B cell (primary cell): ENCODE results near the gene HERPUD1. TPM values are rescaled to one million over a fixed set of nuclear protein-coding genes. Genes with fewer than 3 reads are reported as not detected.

Experiments
- ATAC-seq: fragments of 200-7000 bp; cut with Tn5 transposase; one replicate; pipeline ENCODE4 v1.10.0; 2021; ENCODE audit warnings: low read depth, mild to moderate bottlenecking, moderate number of reproducible peaks, moderate library complexity
- CTCF ChIA-PET: fragments of 350-600 bp; sonication (Branson Sonifier 250); formaldehyde crosslinking; loops from one replicate; lab custom pipeline; 2021; ENCODE audit warnings: antibody characterized with exemption, inconsistent platforms; lab: Charles Lee
- POLR2A ChIA-PET: fragments of 350-600 bp; sonication (Branson Sonifier 250); formaldehyde crosslinking; loops from one replicate; lab custom pipeline; 2021; ENCODE audit warnings: antibody characterized with exemption; lab: Charles Lee
- DNase-seq: peaks from one replicate; pipeline ENCODE4 v3.0.0; 2013
- H2AFZ ChIP-seq: 2 replicates; pipeline ENCODE4 v1.6.1; 2012; ENCODE audit warnings: mild to moderate bottlenecking, low read depth, low read length; ENCODE audit not compliant: insufficient read depth, poor library complexity, severe bottlenecking
- H3K27ac ChIP-seq, 2 donors: 1 replicate in 1 of 2; 2 replicates in 1 of 2; pipeline ENCODE4 v1.5.1; 2012 to 2013; ENCODE audit warnings: low read length in 2 of 2, mild to moderate bottlenecking in 2 of 2, moderate library complexity in 1 of 2
- H3K27me3 ChIP-seq, 4 experiments: fragments of 200-600 bp in 1 of 4; sonication (generic) in 1 of 4; replicated peaks in 1 of 4; 1 replicate in 2 of 4; 2 replicates in 2 of 4; pipeline versions ENCODE4 v1.6.1 to v1.7.0; 2013 to 2016; ENCODE audit warnings: low read length in 3 of 4, mild to moderate bottlenecking in 2 of 4, mixed read lengths in 1 of 4, moderate library complexity in 1 of 4; ENCODE audit not compliant: insufficient read depth in 4 of 4, control insufficient read depth in 3 of 4; ENCODE audit errors: control extremely low read depth in 1 of 4
- H3K36me3 ChIP-seq, 2 experiments: replicated peaks in 1 of 2; 1 replicate in 1 of 2; 2 replicates in 1 of 2; pipeline versions ENCODE4 v1.6.1 to v1.7.1; 2013; ENCODE audit warnings: low read length in 1 of 2; ENCODE audit not compliant: insufficient read depth in 2 of 2, control insufficient read depth in 1 of 2; ENCODE audit errors: control extremely low read depth in 1 of 2, extremely low read depth in 1 of 2
- H3K4me1 ChIP-seq, 2 donors: fragments of 200-600 bp in 1 of 2; sonication (generic) in 1 of 2; 1 replicate in 1 of 2; 2 replicates in 1 of 2; pipeline versions ENCODE4 v1.5.1 to v1.6.1; 2013 to 2017; ENCODE audit warnings: low read length in 2 of 2; ENCODE audit not compliant: control insufficient read depth in 2 of 2, insufficient read depth in 2 of 2
- H3K4me2 ChIP-seq: replicated peaks from 2 replicates; pipeline ENCODE3; 2012; ENCODE audit warnings: mild to moderate bottlenecking, low read depth, low read length; ENCODE audit not compliant: poor library complexity, severe bottlenecking
- H3K4me3 ChIP-seq, 5 experiments: fragments of 200-600 bp in 1 of 5; sonication (generic) in 1 of 5; 1 replicate in 3 of 5; 2 replicates in 2 of 5; pipeline versions ENCODE4 v1.5.1 to v1.7.0; 2011 to 2016; ENCODE audit warnings: low read length in 4 of 5, mild to moderate bottlenecking in 4 of 5, low read depth in 2 of 5, control low read depth in 1 of 5, moderate library complexity in 1 of 5; ENCODE audit not compliant: insufficient read depth in 1 of 5; ENCODE audit errors: control extremely low read depth in 1 of 5, extremely low read depth in 1 of 5
- H3K79me2 ChIP-seq: fragments of 200-600 bp; sonication (generic); one replicate; pipeline ENCODE4 v1.6.0; 2016; ENCODE audit warnings: low read length; ENCODE audit not compliant: control insufficient read depth, insufficient read depth
- H3K9ac ChIP-seq: fragments of 200-600 bp; sonication (generic); 2 replicates; pipeline ENCODE4 v1.6.1; 2017; ENCODE audit warnings: mild to moderate bottlenecking, low read length, moderate library complexity
- H3K9me3 ChIP-seq, 3 donors: one replicate each; pipeline versions ENCODE4 v1.6.1 to v1.7.1; 2013; ENCODE audit warnings: low read length in 2 of 3; ENCODE audit not compliant: control insufficient read depth in 2 of 3, insufficient read depth in 1 of 3; ENCODE audit errors: control extremely low read depth in 1 of 3
- H4K20me1 ChIP-seq: 2 replicates; pipeline ENCODE4 v1.6.0; 2012; ENCODE audit warnings: mild to moderate bottlenecking, low read length; ENCODE audit not compliant: insufficient read depth, control insufficient read depth, poor library complexity, severe bottlenecking
- H3K27ac Mint-ChIP-seq: one replicate; pipeline ENCODE4 v1.8.0; 2021; ENCODE audit warnings: mixed read lengths
- H3K27me3 Mint-ChIP-seq: one replicate; pipeline ENCODE4 v1.8.0; 2021; ENCODE audit warnings: mixed read lengths
- H3K4me1 Mint-ChIP-seq: one replicate; pipeline ENCODE4 v1.8.0; 2021; ENCODE audit warnings: mixed read lengths
- H3K4me3 Mint-ChIP-seq: one replicate; pipeline ENCODE4 v1.8.0; 2021; ENCODE audit warnings: mixed read lengths
- H3K9me3 Mint-ChIP-seq: one replicate; pipeline ENCODE4 v1.8.0; 2022; ENCODE audit warnings: mixed read lengths; ENCODE audit not compliant: insufficient read depth
- EZH2 ChIP-seq: IDR thresholded peaks from 2 replicates; pipeline ENCODE4 v1.6.1; 2012; ENCODE audit warnings: borderline replicate concordance, low read depth, mild to moderate bottlenecking, moderate library complexity, low read length; ENCODE audit not compliant: insufficient read depth, poor library complexity, severe bottlenecking
- WGBS: methylation state at CpG from one replicate; pipeline ENCODE4 v1.1.5; 2013; ENCODE audit warnings: missing lambda C conversion rate; ENCODE audit not compliant: insufficient coverage; 5-methylcytosine and 5-hydroxymethylcytosine counted together
- intact Hi-C: fragments of 100-400 bp; cut with micrococcal nuclease; formaldehyde crosslinking; loops from one replicate; pipeline ENCODE4 v1.10.0; 2022
- polyA plus RNA-seq: library from polyadenylated mRNA; depleted of rRNA; stranded (reverse); fragments of >200 nt; gene quantifications from 2 replicates; pipeline ENCODE4 v1.2.3, GENCODE V29; 2012
- total RNA-seq, 2 donors: library from RNA; stranded (reverse); fragments of 120-200 nt in 1 of 2; gene quantifications; 1 replicate in 1 of 2; 2 replicates in 1 of 2; pipeline versions ENCODE4 v1.2.3 to v1.2.4, GENCODE V29; 2013 to 2022
- TF ChIP-seq, protein P1 (sequence below): fragments of 200-600 bp; IDR thresholded peaks from one replicate; pipeline ENCODE4 v1.8.0; 2022; ENCODE audit warnings: antibody characterized with exemption, mild to moderate bottlenecking

Gene HERPUD1
- total and polyA plus RNA-seq, 2 donors (not counting 1 experiment from before 2014, with no cell fraction given), result 273 to 1,041 TPM

DNA sequence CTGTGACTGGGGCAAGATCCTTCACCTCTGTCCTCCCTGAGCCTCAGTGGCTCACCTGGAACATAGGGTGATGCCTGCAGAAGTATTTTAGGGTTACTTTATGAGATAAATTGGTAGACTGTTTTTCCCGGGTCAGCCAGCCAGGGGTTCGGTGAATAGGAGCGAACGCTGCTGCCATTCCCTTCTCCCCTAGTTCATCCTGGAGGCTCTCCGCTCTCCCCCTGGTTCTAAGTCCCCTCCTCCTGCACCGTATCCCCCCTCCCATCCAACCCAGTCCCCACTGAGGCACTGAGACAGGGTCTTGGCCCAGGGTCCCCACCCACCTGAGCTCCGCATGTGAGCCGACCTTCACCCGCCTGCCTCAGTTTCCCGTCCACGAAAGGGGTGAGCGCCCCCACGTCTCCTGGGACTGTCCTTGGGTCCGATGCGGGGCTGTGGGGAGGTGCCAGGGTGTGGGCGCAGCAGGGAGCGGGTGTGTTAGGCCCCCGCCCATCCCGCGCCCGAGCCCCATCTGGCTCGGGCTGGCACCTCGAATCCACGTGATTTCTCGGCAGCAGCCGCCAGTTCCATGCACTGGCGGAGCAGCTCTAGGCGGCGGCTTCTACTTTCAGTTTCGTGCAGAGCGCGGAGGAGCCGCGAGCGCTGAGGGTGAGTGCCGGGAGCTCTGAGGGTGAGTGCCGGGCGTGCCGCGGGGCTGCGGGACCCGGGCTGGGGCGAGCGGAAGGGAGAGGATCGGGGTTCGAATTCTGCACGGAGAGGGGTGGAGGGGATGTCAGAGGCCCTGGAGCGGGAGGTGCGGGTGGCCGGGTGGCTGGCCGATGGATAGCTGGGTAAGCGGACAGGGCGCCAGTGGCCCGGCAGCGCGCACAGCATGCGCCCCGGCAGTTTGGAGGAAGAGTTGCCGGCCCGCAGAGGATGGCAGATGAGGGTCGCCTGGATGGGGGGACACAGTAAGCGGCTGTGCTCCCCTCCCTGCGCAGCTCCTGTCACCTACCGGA lies 57.3 kb downstream of the HERPUD1 start, which contains the start of gene NLRC5:
Gene NLRC5, plus strand, starts transcription at position 610 of the 998 bp plus-strand sequence. CDS start 31,156 bp downstream, outside the sequence.
- Histone ChIP-seq H3K4me2 (peak within 1 kb of the TSS; percentile 93), H3K36me3 (peaks cover 0 to 12% of the 10 kb centered on the region in 2 experiments), H3K27ac (peak within 1 kb of the TSS; percentile 83 to 86), H3K9me3 (no peaks in the 10 kb centered on the region), H3K4me1 (peaks cover 75 to 81% of the 10 kb centered on the region in 2 donors), H3K27me3 (no peaks in the 10 kb centered on the region), H3K79me2 (peaks cover 62% of the 10 kb centered on the region), H4K20me1 (peaks cover 5% of the 10 kb centered on the region), H3K9ac (peak within 1 kb of the TSS; percentile 96), H3K4me3 (peak within 1 kb of the TSS; percentile 69 to 97 (median 89)), H2AFZ (peak within 1 kb of the TSS; percentile 91)
- Mint-ChIP-seq H3K27me3 (no peaks in the 10 kb centered on the region), H3K4me3 (peak within 1 kb of the TSS; percentile 100), H3K4me1 (peaks cover 86% of the 10 kb centered on the region), H3K9me3 (no peaks in the 10 kb centered on the region), H3K27ac (peak within 1 kb of the TSS; percentile 99)
- DNase-seq (peak; percentile 93), ATAC-seq (peak; percentile 89)
- 4% methylated on average over 58 of the region's 64 CpGs for WGBS
- intact Hi-C loops, result loop anchor here (1.0 to 2.0 kb wide), 5 partner anchors 16 to 56 kb away; no protein-coding TSS in a partner anchor
- POLR2A ChIA-PET, result interaction anchor here (0.6 to 2.1 kb wide), 20 partner anchors 8 to 386 kb away, joined by 3 to 20 read pairs (median 8); partner anchors contain the start of gene HERPUD1
- CTCF ChIA-PET, result interaction anchor here (0.8 to 10.3 kb wide), 12 partner anchors 9 to 78 kb away, joined by 3 to 124 read pairs (median 5); no protein-coding TSS in a partner anchor
- TF ChIP-seq EZH2, result no peak
- TF ChIP-seq, protein P1, sequence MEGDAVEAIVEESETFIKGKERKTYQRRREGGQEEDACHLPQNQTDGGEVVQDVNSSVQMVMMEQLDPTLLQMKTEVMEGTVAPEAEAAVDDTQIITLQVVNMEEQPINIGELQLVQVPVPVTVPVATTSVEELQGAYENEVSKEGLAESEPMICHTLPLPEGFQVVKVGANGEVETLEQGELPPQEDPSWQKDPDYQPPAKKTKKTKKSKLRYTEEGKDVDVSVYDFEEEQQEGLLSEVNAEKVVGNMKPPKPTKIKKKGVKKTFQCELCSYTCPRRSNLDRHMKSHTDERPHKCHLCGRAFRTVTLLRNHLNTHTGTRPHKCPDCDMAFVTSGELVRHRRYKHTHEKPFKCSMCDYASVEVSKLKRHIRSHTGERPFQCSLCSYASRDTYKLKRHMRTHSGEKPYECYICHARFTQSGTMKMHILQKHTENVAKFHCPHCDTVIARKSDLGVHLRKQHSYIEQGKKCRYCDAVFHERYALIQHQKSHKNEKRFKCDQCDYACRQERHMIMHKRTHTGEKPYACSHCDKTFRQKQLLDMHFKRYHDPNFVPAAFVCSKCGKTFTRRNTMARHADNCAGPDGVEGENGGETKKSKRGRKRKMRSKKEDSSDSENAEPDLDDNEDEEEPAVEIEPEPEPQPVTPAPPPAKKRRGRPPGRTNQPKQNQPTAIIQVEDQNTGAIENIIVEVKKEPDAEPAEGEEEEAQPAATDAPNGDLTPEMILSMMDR, result no peak
